ENCODE results near the gene TMEM37.

TMEM37 gene

DNA sequence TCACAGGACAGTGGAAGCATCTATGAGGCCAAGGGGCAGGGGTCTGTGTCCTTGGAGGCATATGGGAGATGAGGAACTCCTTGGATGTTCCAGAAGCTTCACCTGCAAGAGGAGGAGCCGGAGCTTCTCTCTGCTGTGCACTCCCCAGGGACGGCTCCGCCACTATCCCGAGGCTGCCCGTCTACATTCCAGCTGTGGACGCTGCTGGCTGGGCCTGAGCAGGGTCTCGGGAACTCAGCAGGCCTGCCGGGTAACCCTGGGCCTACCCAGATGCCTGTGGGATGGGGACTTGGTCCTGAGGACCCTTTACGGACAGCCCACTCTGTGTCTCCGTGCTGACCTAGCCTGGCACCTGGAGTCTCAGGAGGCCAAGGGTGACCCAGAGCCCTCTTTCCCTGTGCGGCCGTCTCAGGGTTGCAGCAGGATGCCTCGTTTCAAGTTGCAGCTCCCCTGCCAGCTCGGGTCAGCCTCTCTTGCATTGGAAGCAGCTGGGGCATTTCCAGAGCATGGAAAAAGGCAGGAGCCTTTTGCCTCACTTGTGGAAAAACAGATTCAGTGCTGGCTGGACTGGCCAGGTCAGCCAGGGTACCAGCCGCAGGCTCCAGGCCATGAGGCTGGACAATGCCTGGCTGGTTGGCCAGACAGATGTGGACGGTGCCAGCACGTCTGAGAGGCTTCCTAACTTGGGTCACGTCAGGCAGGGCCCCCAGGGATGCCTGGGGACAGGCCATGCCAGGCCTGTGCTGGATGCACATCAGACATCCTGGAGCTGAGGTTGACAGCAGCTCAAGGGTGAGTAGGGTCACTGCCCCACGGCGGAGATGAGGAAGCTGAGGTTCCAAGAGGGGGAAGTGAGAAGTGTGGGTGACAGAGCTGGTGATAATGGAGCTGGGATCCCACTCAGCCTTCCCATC is 51.1 kb downstream of the TMEM37 start:
- DNase-seq = no peak

DNA sequence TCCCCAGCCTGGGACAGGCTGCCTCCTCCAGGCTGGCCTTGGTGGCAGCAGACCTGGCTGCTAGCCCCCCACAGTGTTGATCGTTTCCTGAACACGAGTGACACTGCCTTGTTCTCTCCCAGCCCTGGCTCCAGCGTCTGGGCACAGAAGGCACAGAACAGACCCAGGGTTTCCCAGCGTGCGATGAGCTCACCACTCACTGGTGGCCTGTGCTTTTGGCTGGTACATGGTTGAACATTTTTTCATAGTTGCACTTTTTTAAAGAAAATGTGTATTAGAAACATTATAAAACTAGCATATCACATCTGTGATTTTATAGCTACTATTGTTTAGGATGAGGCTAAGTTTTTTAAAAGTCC is 51.7 kb downstream of the TMEM37 start:
- no peak for DNase-seq

DNA sequence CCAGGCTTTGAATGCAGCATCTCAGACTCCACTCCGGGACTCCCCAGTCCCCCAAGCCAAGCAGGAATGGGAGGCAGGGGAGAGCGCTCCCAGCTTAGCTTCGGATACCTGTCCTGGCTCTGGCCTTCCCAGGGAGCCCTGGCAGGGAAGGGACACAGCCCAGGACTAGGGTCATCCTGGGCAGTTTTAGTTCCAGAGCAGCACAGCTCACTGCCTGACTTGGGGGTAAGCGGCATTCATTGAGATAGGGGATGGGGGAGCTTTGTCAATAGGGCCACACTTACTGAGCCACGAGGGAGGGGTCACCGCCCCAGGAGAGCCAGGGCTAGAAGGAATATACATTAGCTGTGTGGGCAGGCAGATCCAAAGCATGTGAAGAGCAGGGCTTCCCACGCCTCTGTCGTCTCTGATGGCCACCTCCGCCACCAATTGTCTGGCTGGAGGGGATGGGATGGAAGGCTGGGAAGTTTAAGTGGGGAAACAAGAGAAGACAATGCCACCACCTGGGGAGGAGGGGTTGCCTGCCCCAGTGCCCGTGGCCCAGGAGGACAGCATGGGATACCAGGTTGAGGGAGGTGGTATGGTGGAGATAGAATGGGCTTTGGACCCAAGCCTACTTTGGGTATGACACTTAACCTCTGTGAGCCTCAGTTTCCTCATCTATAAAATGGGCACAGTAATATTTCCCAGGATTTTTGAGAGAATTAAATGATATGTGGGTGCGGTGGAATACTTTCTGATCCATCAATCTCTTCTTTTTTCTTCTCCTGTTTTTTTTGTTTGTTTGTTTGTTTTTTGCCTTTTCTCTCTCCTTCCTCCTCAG is 52.5 kb downstream of the TMEM37 start:
- no peak for DNase-seq

DNA sequence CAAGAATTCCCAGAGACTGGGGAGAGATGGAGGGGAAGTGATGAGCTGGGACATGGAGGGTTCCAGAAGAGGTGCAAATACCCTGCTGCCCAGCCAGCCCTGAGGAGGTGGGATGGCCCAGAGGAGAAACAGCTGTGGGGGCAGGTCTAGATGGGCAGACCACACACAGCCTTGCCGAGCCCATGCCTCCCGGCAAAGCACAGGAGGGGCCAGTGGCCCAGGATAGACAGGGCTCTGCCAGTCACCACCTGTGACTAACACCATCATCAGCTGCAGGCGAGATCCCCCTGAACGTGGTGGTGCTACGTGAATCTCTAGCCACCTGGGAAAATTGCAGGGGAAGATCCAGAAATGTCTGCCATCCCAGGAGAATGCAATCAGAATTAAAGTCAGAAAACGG is 53.2 kb downstream of the TMEM37 start:
- DNase-seq = no peak

- DNase-seq = no peak
These were observed 53.9 kb downstream of the TMEM37 start for GRCh38 chr2:119485336-119486110.

- no peak for DNase-seq
These were observed 54.7 kb downstream of the TMEM37 start for GRCh38 chr2:119486196-119486827.

DNA sequence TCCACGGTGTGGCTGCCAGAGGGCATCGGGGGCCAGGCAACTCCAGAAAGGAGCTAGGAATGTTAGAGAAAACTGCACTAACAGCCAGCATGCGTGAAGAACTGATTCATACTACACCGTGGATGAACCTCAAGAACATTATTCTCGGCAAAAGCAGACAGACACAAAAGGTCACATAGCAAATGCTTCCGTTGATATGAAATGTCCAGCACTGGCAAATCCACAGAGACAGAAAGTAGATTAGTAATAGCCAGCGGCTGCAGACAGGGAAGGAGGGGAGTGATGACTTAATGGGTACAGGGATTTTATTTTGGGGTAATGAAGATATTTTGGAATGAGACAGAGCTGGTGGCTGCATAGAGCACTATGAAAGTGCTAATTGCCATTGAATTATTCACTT is 55.2 kb downstream of the TMEM37 start:
- DNase-seq = no peak

GRCh38 chr2:119487434-119488244 is 56.0 kb downstream of the TMEM37 start:
- DNase-seq = no peak

Measured in NCI-H1694 (cell line).